ENCODE measurements around the gene GPATCH1. TPM values are rescaled to one million over a fixed set of nuclear protein-coding genes. Genes with fewer than 3 reads are reported as not detected.

GPATCH1 gene
- total RNA-seq, 1 experiment from 2014 or later: 5.9 TPM

DNA sequence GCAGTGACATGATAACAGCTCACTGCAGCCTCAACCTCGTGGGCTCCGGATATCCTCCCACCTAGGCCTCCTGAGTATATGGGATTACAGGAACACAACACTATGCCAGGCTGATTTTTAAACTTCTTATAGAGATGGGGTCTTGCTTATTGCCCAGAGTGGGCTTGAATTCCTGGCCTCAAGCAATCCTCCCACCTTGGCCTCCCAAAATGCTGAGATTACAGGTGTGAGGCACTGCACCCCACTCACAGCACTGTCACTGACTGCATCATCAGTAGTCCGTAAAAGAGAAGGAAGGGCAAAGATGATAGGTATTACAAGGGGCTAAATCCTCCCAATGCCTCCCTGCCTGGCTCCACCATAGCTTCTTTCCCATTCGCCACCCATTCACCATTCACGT, 20.4 kb upstream of the GPATCH1 start:
- in situ Hi-C loops (cut with HindIII; ENCODE audit: low sequenced_read_pairs): no loop called here
- DNase-seq (ENCODE audit: low spot score): no peak

DNA sequence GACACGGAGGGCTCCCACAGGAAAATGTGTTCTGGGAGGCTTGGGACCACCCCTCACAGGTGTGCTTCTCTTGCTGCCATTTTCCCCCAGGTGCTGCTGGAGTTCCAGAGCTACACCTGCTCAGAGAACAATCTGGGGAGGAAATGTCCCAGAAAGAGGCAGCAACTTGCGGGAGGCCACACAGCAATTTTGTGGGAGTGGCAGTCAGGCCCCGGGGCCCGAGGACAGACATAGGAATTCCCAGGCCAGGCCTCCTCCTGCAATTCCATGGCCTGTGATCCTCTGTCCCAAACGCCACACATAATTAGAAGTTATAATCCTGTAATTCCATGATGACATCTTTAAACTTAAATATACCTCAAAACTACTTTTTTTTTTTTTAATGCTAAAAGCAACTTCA, 18.1 kb upstream of the GPATCH1 start:
- in situ Hi-C loops (cut with HindIII; ENCODE audit: low sequenced_read_pairs): no loop called here
- DNase-seq (ENCODE audit: low spot score): no peak

DNA sequence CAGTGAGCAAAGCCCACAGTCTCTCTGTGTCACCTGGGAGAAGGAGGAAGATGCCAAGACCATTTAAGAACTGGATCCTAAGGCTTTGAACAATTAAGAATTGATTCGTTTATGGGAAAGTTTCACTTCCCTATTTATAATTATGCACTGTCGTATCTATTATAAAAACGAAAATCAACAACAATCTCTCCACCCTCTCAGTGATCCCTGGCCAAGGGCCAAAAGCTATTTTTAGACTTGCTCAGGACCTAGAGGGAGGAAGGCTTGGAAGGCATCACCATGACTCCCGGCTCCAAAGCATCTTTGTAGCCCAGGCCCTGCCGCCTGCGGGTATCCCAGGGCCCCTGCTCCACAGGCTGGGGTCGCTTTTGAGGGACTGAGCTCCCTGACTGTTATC, 17.6 kb upstream of the GPATCH1 start:
- in situ Hi-C loops (cut with HindIII; ENCODE audit: low sequenced_read_pairs): no loop called here
- peak; percentile 80 for DNase-seq (ENCODE audit: low spot score)

DNA sequence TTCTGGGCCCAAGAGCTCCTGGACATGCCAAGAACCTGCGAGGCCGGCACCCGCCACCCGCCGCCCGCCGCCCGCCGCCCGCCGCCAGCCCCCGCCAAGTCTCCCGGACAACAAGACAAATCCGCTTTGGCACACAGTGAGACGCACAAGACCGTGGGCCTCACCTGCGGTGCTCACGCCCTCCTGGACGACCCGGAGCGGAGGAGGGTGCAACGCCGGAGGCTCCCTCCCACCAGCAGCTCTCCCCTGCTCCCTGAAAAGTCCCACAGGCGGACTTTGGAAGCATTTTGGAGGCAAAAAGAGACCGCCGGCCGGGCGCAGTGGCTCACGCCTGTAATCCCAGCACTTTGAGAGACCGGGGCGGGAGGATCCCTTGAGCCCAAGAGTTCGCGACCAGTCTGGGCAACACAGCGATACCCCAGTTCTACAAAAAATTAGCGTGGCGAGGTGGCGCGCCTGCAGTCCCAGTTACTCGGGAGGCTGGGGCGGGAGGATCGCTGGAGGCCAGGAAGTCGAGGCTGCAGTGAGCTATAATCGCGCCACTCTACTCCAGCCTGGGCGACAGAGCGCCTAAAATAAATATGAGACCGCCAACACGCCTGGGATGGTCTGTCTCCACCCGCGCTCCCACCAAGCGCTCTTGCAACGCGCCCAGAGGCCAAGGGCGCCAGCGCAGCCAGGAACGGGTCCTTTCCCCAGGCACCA, 17.1 kb upstream of the GPATCH1 start:
- no peak for DNase-seq (ENCODE audit: low spot score)
- in situ Hi-C loops (cut with HindIII; ENCODE audit: low sequenced_read_pairs): no loop called here

DNA sequence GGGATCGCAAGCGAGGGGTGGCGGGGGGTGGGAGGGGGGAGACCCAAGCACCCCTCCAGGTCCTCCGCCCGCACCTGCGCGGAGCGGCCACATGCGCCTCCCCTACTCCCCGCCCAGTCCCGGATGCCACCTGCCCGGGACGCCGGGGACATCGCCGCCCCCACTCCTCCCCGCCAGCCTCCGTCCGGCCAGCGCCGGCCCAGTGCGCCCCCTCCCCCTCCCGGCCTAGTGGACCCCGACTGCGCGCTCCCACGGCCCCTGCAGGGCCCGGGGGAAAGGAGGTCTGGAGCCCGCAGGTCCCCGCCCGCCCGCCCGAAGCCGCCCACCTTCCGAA, 16.6 kb upstream of the GPATCH1 start:
- in situ Hi-C loops (cut with HindIII; ENCODE audit: low sequenced_read_pairs): no loop called here
- no peak for DNase-seq (ENCODE audit: low spot score)

DNA sequence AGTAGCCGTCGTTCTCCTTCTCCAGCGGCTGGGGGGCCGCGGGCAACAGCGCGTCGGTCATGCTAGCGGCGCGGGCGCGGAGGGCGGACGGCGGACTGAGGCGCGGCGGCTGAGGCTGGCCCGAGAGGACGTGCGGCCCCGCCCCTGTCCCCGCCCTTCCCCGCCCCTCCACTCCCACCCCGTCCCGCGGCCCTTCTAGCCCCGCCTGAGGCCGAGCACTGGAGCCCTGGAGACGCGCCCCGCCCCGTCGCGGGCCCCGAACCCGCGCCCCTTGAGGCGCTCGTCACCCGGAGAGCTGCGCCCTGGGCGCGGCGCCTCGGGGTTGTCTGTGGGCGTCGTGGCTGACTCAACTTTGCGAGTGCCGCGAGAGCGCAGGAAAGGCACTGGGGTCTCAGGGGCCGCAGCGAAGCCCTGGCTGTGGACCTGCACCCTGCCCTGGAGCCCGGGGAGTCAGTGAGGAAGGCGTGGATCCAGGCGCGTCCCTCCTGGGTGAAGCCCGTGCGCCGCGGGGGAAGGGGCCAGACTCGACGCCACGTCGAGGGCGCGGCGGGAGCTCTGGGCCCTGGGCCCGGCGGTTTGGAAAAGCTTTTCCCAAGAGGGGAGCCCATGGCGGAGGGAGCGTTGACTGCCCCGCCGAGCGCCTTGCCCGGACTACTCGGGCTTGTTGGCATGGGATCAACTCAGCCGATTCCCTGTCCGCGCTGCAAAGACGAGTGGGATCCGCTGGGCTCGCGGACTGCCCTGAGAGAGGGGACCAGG, 16.0 kb upstream of the GPATCH1 start, which contains the start of gene RHPN2:
TSS of gene RHPN2 (minus strand) at position 97 of the 759 bp plus-strand sequence. CDS start at position 61, 36 bp downstream.
- DNase-seq (ENCODE audit: low spot score): peak; percentile 69
- in situ Hi-C loops (cut with HindIII; ENCODE audit: low sequenced_read_pairs): no loop called here

DNA sequence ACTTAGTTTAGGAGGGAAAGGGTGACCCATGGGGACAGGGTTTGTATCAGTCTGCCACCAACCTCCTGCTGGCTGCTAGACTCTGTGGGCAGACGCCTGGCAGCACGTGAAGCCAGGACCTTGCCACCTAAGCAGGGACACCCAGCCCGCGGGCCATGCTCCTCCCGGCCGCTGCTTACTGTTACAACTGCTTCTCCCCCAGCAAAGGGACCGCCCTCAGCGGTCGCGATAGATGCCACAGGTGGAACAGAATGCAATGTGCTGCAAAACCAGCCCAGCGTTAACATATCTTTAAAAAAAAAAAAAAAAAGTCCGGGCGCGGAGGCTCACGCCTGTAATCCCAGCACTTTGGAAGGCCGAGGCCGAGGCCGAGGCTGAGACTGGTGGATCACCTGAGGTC, 14.4 kb upstream of the GPATCH1 start:
- in situ Hi-C loops (cut with HindIII; ENCODE audit: low sequenced_read_pairs): no loop called here
- no peak for DNase-seq (ENCODE audit: low spot score)

DNA sequence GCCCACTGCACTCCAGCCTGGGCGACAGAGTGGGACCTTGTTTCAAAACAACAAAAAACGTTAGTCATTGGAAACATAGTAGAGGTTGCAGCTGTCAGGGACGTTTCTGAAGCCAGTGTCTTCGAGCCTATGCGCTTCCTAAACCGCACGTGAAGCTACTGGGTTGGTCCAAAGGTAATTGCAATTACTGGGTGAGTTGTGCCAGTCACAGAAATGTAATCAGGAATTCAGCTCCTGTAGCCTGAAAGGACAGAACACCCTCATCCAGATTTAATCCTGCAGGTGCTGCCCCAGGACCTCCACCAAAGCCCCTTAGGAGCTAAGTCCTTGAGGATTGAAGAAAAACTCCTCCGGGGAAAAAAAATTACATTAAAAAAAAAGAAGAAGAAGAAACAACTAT, 13.9 kb upstream of the GPATCH1 start:
- no peak for DNase-seq (ENCODE audit: low spot score)
- in situ Hi-C loops (cut with HindIII; ENCODE audit: low sequenced_read_pairs): no loop called here

DNA sequence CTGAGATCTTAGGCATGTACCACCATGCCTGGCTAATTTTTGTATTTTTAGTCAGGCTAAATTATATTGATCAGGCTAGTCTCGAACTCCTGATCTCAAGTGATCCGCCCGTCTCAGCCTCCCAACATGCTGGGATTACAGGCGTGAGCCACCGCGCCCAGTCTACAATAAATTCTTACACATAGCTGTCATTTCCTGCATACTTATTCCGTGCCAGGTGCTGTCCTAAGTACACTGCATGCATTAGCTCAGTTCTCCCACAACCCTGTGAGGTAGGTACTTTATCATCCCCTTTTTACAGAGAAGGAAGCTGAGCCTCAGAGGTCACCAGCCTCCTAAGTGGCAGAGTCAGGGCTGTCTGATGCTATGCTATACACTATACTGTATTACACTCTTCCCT, 9.1 kb upstream of the GPATCH1 start:
- no peak for DNase-seq (ENCODE audit: low spot score)
- in situ Hi-C loops (cut with HindIII; ENCODE audit: low sequenced_read_pairs): no loop called here

DNA sequence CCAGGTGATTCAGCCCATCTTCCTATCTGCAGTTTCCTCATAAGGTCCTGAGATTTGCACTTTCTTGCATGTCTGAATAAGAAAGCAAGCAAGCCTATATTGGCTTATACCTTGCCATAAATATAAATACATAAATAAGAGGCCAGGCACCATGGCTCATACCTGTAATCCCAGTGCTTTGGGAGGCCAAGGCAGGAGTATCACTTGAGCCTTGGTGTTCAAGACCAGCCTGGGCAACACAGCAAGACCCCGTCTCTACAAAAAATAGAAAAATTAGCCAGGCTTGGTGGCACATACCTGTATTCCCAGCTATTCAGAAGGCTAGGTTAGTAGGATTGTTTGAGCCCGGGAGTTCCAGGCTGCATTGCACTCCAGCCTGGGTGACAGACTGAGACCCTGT, 5.5 kb upstream of the GPATCH1 start:
- in situ Hi-C loops (cut with HindIII; ENCODE audit: low sequenced_read_pairs): no loop called here
- DNase-seq (ENCODE audit: low spot score): no peak

DNA sequence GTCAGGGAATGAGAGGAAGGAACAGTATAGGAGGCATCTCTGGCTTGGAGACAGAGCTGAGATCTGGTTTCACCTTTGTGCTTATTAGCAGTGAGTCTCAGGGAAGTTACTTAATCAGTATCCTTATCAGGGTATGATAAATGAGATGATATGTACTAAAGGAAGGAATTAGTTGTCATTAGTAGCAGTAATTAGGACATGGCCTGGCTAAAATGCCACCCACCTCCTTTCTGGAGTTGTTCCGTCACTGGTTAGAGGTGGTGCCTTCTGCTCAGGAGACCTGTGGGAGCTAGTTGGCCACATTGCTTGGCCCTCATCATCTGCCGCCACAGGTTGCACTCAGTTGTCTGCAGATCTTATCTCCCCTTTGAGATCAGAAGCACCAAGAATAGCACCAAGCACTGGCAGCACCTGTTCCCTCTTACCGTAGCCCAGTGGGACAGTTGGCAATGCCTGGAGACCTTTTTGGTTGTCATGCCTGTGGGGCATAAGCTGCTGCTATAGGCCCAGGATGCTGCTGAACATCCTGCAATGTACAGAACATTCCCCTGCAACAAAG, 4.7 kb downstream of the GPATCH1 start:
- in situ Hi-C loops (cut with HindIII; ENCODE audit: low sequenced_read_pairs): no loop called here
- DNase-seq (ENCODE audit: low spot score): peak; percentile 86

DNA sequence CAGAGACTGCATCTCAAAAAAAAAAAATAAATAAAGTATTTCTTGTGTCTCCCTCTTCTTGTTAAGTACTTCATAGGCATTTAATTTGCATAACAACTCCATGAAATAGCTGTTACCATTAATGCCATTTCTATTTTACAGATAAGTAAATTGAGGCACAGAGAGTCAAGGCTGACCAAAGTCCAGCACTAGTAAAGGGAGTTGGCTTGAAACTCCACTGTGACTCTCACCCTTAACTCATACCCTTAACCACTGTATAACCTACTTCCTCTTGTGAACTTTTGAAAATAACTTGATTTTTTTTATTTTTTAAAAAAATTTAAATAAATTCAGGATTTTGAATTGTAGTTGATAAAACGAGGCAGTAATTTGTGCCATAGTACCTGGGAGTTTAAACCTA, 6.0 kb downstream of the GPATCH1 start:
- in situ Hi-C loops (cut with HindIII; ENCODE audit: low sequenced_read_pairs): no loop called here
- DNase-seq (ENCODE audit: low spot score): no peak

DNA sequence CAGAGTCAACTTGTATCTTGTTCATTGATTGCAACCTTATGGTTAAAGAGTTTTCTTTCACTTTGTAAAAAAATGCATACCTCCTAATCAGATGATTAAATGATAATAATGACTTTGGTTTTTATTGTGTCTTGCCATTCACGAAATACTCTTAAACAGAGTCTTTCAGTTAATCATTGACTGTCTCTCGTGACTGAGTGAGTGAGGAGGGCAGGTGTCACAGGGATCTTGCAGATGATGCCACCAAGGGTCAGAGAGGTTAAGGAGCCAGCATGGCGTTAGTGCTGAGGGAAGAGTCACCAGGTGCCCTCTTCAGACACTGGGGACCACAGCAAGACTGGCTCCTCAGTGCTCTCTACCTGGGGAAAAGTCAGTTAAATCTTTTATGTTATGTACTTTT, 8.0 kb downstream of the GPATCH1 start:
- in situ Hi-C loops (cut with HindIII; ENCODE audit: low sequenced_read_pairs): no loop called here
- no peak for DNase-seq (ENCODE audit: low spot score)

DNA sequence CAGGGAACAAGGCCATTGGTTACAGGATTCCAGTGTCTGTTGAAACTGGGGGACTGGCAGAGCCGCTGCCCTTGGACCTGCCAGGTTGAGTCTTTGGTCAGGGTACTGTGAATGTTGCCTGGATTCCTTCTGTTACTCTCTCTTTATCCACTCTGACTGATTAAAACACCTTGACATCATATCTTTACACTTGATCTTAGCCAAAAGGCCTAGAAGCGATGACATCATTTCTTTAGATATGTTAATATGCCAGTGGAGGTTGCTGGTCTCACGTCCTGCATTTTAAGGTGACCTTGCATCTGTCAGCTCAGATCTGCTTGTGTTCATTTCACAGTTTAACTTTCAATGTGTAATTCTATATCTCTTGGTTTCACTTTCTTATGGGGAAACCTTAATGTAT, 9.2 kb downstream of the GPATCH1 start:
- in situ Hi-C loops (cut with HindIII; ENCODE audit: low sequenced_read_pairs): no loop called here
- no peak for DNase-seq (ENCODE audit: low spot score)

DNA sequence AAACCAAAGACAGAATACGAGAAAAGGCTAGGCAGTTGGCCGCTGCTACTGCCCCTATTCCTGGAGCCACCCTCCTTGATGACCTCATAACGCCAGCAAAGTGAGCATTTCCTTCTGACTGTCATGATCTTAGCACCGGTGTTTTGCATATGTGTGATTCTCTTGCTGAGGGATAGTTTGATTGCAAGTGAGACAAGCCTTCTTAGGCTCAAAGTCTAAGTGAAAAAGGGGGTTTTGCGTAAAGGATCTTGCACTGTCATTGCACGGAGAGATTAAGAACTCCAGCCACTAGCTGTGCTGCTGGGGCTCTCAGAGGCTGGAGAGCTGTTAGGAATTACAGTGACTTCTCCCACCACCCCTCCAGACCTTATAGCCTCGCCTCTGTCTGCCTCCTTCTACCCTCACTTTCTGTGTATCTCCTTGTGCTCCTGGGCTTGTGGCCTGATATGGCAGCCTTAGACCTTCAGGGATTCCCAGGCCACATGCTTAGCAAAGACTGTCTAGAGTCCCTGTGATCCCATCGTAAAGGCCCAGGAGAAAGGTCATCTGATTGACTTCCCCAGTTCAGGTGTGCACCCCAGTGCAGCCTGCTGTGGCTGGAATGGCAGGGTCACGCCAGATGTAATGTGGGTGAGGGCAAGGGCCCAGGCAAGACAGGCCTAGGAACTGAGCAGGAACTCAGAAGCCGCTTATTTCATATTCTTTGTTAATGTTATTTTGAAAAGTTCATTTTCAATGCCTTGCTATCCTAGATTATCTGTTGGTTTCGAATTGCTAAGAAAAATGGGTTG, 12.6 kb downstream of the GPATCH1 start:
- in situ Hi-C loops (cut with HindIII; ENCODE audit: low sequenced_read_pairs): no loop called here
- DNase-seq (ENCODE audit: low spot score): no peak

DNA sequence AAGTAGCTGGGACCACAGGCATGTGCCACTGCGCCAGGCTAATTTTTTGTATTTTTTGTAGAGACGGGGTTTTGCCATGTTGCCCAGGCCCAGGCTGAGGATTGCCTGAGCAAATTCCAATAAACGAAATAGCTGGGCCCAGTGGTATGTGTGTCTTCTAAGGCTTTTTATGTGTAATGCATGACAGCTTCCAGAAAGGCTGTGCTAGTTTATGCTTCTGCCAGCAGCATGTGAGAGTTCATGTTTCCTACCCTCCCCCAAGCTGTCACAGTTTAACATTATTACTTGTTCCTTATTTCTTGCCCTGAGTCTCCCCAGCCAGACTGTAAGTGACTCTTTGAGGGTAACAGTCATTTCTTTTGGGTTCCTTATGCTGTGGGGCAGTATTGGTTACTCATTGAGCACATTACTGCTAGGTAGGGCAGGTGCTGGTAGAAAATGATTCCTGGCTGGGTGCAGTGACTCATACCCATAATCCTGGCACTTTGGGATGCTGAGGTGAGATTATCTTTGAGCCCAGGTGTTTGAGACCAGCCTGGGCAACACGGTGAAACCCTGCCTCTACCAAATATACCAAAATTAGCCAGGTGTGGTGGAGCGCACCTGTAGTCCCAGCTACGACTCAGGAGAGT, 13.6 kb downstream of the GPATCH1 start:
- in situ Hi-C loops (cut with HindIII; ENCODE audit: low sequenced_read_pairs): no loop called here
- DNase-seq (ENCODE audit: low spot score): no peak

DNA sequence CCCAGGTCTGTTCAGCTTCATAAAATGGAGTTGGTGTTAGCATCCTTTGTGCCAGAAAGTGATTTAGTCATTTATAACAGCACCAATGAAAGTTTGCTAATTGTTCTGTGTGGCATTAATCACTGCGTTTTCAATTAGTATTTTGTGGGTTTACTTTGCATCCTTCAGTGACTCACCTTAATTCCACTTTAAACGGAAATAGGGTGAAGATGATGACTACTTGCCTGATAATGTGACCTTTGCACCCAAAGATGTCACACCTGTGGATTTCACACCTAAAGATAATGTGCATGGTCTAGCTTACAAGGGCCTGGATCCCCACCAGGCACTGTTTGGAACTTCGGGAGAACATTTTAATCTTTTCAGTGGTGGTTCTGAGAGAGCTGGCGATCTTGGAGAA, 15.0 kb downstream of the GPATCH1 start:
- DNase-seq (ENCODE audit: low spot score): no peak
- in situ Hi-C loops (cut with HindIII; ENCODE audit: low sequenced_read_pairs): no loop called here

DNA sequence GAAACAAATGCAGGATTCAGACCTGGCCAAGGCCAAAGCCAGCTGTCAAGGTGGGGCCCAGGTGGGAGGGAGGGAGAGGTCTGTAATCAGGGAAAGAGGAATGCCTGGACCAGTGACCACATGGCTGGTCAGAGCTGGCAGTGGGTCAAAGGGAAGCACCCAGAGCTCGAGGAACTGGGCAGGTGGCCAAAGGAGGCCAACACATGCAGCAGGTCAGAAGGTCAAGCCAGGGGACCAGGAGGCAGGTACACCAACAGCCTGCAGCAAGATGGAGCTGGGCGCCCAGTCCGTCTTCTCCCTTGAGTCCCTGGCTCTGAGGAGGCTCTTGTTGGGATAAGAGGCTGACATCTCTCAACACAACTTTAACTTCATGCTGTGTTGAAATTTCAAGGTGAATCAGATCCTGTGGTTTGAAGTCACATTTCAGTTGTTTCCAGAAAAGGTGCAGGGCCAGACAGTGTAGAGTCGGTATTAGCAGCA, 17.1 kb downstream of the GPATCH1 start:
- in situ Hi-C loops (cut with HindIII; ENCODE audit: low sequenced_read_pairs): no loop called here
- no peak for DNase-seq (ENCODE audit: low spot score)

DNA sequence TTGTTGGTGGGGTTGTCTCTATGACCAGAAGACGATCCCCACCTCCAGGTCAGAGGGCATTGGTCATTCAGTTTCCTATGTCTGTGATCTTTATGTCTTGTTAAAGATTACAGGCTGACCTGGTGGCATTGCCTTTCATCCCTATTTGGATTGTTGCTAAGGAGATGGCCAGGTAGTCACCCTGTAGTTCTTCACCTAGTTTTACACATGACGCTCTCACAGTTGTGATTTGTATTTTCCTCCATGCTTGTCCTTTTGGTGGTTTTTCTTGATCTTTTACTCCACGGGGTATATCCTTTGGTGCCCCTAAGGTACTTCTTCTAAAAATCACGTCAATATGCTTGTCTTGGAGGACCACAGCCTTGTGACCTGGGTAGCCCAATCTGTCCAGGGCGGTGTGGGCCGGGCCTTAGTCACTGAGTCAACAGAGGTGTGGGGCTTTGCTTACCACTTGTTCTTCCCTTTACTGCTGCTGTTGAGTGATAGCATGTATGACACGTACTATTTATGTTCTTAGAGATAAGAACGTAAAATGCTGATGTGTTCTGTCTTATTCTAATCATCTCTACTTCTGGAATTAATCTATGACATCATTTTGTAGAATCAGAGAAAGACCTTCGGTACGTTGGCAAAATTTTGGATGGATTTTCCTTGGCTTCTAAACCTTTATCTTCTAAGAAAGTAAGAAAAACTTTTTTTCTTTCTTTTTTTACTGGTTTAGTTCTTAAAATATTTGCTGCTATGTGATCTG, 20.1 kb downstream of the GPATCH1 start:
- DNase-seq (ENCODE audit: low spot score): no peak
- in situ Hi-C loops (cut with HindIII; ENCODE audit: low sequenced_read_pairs): no loop called here

All from G401 (cell line).